Gastrocnemius medialis (tissue), 4 donors: ENCODE results near the gene HES2. TPM values are rescaled to one million over a fixed set of nuclear protein-coding genes. Genes with fewer than 3 reads are reported as not detected.
"Not testable (repeated sequence)": the region's sequence is repeated elsewhere in the genome, so short reads cannot be mapped to it uniquely, and the experiment has no call there.

ENCODE experiments used
- ATAC-seq, 2 donors: fragments of 150-250 bp; one replicate each; pipeline ENCODE4 v1.9.1; 2016
- DNase-seq, 2 donors: peaks; one replicate each; pipeline ENCODE4 v3.0.0-alpha.2; 2019
- H3K27ac ChIP-seq, 4 donors: fragments of 200-600 bp; sonication (generic); 1 replicate in 1 of 4; 2 replicates in 3 of 4; pipeline ENCODE4 v1.5.1; 2016 to 2018; ENCODE audit warnings: mild to moderate bottlenecking in 2 of 4, moderate library complexity in 1 of 4
- H3K27me3 ChIP-seq, 3 donors: fragments of 200-600 bp; sonication (generic) in 2 of 3; 1 replicate in 1 of 3; 2 replicates in 2 of 3; pipeline versions ENCODE4 v1.5.1 to v1.6.0; 2016 to 2019; ENCODE audit warnings: mild to moderate bottlenecking in 1 of 3, moderate library complexity in 1 of 3
- H3K36me3 ChIP-seq, 2 donors: fragments of 200-600 bp; sonication (generic) in 1 of 2; one replicate each; pipeline ENCODE4 v1.5.1; 2017 to 2018
- H3K4me1 ChIP-seq, 2 donors: fragments of 200-600 bp; sonication (generic) in 1 of 2; one replicate each; pipeline ENCODE4 v1.5.1; 2016 to 2017; ENCODE audit warnings: mild to moderate bottlenecking in 2 of 2
- H3K4me3 ChIP-seq, 4 donors: fragments of 200-600 bp; sonication (generic) in 3 of 4; 1 replicate in 1 of 4; 2 replicates in 3 of 4; pipeline ENCODE4 v1.5.1; 2016 to 2019; ENCODE audit warnings: mild to moderate bottlenecking in 2 of 4
- H3K9me3 ChIP-seq, 3 donors: fragments of 200-600 bp; sonication (generic) in 2 of 3; 1 replicate in 1 of 3; 2 replicates in 2 of 3; pipeline ENCODE4 v1.5.1; 2016 to 2019
- CTCF ChIP-seq, 5 experiments: fragments of 450-650 bp in 3 of 5; fragments of 200-600 bp in 2 of 5; sonication (generic) in 2 of 5; IDR thresholded peaks in 4 of 5; conservative IDR thresholded peaks in 1 of 5; 1 replicate in 4 of 5; 2 replicates in 1 of 5; pipeline ENCODE4 v1.5.1; 2016 to 2019; ENCODE audit warnings: antibody characterized with exemption in 5 of 5, mild to moderate bottlenecking in 3 of 5, moderate library complexity in 3 of 5
- POLR2A ChIP-seq, 2 donors: fragments of 450-650 bp; IDR thresholded peaks; one replicate each; pipeline ENCODE4 v1.6.1; 2017; ENCODE audit warnings: antibody characterized with exemption in 2 of 2, mild to moderate bottlenecking in 2 of 2, moderate library complexity in 2 of 2
- in situ Hi-C, 4 donors: fragments of 200-750 bp; cut with MboI; loops; one replicate each; pipeline versions ENCODE4 v1.15.0 to v1.8.0; 2017; ENCODE audit warnings: low sequenced_read_pairs in 4 of 4
- intact Hi-C: fragments of 100-400 bp; cut with DNase I; formaldehyde crosslinking; loops from one replicate; pipeline ENCODE4 v1.15.1; 2023; ENCODE audit warnings: low total_unique reads
- total RNA-seq, 4 donors: library from RNA; depleted of rRNA; stranded (reverse); fragments of >200 nt; gene quantifications; one replicate each; pipeline versions ENCODE4 v1.1.0 to v1.2.3, GENCODE V29; 2016

The HES2 gene
- total RNA-seq, 4 donors from 2014 or later: 0.24 TPM; not detected in 3

DNA sequence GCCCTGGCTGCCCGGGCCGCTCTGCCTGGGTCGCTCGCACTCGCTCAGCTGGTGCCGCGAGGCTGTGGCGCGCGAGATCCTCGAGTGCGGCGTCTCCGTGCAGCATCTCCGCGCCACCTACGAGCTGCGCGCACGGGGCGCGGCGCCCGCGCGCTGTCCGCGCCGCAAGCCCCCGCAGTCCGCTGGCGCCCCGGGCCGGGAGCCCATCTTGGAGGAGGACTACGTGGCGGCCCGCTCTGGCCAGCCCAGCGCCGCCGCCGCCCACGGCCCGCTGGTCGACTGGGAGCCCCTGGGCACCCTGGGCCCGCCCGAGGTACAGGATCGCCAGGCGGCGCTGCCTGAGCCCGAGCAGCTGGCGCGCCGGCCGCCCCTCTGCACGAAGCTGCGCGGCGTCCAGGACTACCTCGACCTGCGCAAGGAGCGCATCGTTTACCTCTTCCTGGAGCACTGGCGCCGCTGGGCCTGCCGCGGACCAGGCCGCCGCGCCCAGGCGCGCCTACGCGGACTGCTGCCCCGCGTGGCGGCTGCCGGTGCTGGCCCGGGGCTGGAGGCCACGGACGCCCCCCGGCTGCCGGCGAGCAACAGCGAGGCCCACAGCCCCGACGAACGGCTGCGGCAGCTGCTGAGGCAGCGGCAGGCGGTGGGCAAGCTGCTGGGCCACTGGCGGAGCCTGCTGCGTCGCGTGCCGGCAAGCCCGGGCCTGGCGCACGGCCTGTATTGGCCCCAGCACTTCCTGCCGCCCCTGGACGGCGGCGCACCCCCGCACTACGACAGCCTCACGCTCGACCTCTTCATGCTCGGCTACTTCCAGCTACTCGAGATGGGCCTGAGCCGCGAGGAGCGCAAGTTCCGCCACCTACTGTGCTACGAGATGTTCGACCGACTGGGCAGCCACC lies 35.4 kb upstream of the HES2 start:
- Histone ChIP-seq H3K4me3 (no peak overlapping the region), H3K36me3 (no peaks in the 10 kb centered on the region), H3K27ac (no peak overlapping the region), H3K9me3 (no peaks in the 10 kb centered on the region), H3K27me3 (peaks cover 70 to 75% (median 73%) of the 10 kb centered on the region in 3 donors), H3K4me1 (peaks cover 0 to 2% of the 10 kb centered on the region in 2 donors)
- TF ChIP-seq CTCF (IDR thresholded peaks at IDR 0.05 in 4 of 5, conservative IDR thresholded peaks at IDR 0.05 in 1 of 5) (no peak), POLR2A (IDR thresholded peaks at IDR 0.05) (no peak)
- intact Hi-C loops (no loop called here), in situ Hi-C loops (no loop called here)
- ATAC-seq (no peak), DNase-seq (no peak)

GRCh38 chr1:6453895-6454855 lies 34.5 kb upstream of the HES2 start:
- H3K36me3 ChIP-seq, H3K4me3 ChIP-seq, intact Hi-C loops, H3K27ac ChIP-seq, H3K4me1 ChIP-seq, DNase-seq, in situ Hi-C loops, H3K9me3 ChIP-seq: not testable (repeated sequence)
- peak in 1 of 2 donors; percentile 14 for ATAC-seq
- H3K27me3 ChIP-seq: peaks cover 71 to 78% (median 76%) of the 10 kb centered on the region in 3 donors

- in situ Hi-C loops: no loop called here
- Histone ChIP-seq H3K4me3 (no peak overlapping the region), H3K27ac (no peak overlapping the region), H3K4me1 (peaks cover 2 to 5% of the 10 kb centered on the region in 2 donors), H3K27me3 (peaks cover 82 to 85% (median 84%) of the 10 kb centered on the region in 3 donors), H3K36me3 (no peaks in the 10 kb centered on the region), H3K9me3 (no peaks in the 10 kb centered on the region)
- ATAC-seq (no peak), DNase-seq (no peak)
- no peak for TF ChIP-seq POLR2A (IDR thresholded peaks at IDR 0.05)
- intact Hi-C loops: no loop called here
Observed at GRCh38 chr1:6450943-6451373, 31.2 kb upstream of the HES2 start.

DNA sequence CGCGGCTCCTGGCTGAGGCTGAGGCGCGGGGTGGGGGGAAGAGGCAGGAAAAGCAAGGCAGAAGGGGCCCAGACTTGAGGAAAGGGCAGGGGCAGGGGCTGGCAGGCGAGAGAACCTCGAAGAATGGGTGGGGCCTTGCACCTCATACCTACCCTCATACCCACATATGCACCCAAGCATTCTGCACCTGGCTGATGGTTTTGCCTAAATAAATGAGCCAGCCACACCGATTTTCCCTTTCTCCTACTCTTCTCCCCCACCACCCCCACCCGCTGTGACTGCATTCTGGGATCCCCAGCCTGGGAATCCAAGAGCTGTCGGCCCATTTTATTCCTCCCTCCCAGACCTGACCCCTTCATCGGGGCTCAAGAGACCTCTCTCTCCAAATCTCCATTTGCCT lies 30.8 kb upstream of the HES2 start:
- H3K36me3 ChIP-seq, H3K4me3 ChIP-seq, ATAC-seq, H3K27ac ChIP-seq, H3K4me1 ChIP-seq, in situ Hi-C loops, H3K9me3 ChIP-seq, intact Hi-C loops, DNase-seq: not testable (repeated sequence)
- peaks cover 78 to 84% (median 82%) of the 10 kb centered on the region in 3 donors for H3K27me3 ChIP-seq

- Histone ChIP-seq H3K27ac (no peak overlapping the region), H3K4me1 (peaks cover 2 to 5% of the 10 kb centered on the region in 2 donors), H3K27me3 (peaks cover 76 to 86% (median 78%) of the 10 kb centered on the region in 3 donors), H3K9me3 (no peaks in the 10 kb centered on the region), H3K4me3 (no peak overlapping the region), H3K36me3 (no peaks in the 10 kb centered on the region)
- intact Hi-C loops: no loop called here
- ATAC-seq (no peak), DNase-seq (no peak)
- TF ChIP-seq CTCF (IDR thresholded peaks at IDR 0.05 in 4 of 5, conservative IDR thresholded peaks at IDR 0.05 in 1 of 5): no peak
- TF ChIP-seq POLR2A (IDR thresholded peaks at IDR 0.05): no peak
- in situ Hi-C loops: no loop called here
Observed at GRCh38 chr1:6450005-6450450, 30.3 kb upstream of the HES2 start.
